Measurements from ENCODE around the gene GMEB1.
"Not testable (repeated sequence)": the region's sequence is repeated elsewhere in the genome, so short reads cannot be mapped to it uniquely, and the experiment has no call there.

Gene GMEB1

DNA sequence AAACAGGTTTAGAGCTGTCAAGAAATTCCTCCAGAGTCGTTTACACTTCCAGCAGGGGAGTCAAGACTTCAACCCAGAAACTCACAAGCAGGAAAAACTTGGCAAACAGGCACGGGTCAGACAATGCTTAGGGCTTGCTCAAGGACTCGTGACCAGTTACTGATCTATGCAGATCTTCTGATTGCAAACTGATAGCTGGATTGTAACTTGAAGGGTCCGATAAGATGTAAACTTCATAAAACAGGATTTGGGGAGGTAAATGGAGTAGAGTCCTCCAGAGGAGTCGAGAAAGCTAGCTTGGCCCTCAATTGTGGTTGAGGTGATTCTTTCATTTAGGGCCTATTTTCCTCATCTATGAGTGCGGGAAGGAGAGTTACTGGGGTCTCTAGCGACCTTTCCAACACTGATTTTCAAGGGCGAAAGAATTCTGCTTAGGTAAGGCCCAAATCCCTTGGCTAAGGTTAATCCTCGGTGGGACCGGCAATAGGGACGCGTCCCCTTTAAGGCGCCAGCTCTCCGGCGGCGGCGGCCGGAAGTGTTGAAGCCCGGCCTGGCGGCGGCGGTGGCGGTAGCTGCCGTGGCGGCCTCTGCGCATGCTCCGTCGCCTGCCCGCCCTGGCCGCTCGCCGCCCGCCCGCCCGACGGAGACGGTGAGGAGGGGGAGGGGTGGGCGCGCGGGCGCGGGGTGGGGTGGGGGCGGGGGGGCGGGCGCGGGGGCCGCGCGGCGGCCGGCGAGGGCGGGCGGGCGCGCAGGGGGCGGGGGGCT lies at the start of gene GMEB1:
TSS of gene GMEB1 (plus strand) at position 594 of the 765 bp plus-strand sequence. CDS start 14,829 bp downstream, outside the sequence.
- DNase-seq (ENCODE audit: low read depth): peak; percentile 81

GRCh38 chr1:28631713-28632112 lies 36.9 kb upstream of the GMEB1 start:
- DNase-seq (ENCODE audit: low read depth): no peak

DNA sequence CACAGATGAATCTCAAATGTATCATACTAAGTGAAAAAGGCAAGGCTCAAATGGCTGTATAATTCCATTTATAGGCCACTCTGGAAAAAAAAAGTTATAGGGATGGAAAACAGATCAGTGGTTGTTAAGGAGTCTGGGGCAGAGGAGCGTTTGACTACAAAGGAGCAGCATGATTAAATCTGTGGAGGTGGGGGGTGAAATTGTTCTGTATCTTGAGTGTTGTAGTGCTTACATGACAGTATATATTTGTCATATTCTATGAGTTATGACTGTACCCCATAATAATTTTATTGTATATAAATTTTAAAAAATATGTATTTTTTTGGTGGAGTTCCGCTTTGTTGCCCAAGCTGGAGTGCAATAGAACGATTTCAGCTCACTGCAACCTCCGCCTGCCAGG lies 36.0 kb upstream of the GMEB1 start:
- DNase-seq (ENCODE audit: low read depth): no peak

GRCh38 chr1:28640766-28641165 lies 27.8 kb upstream of the GMEB1 start:
- DNase-seq (ENCODE audit: low read depth): no peak

DNA sequence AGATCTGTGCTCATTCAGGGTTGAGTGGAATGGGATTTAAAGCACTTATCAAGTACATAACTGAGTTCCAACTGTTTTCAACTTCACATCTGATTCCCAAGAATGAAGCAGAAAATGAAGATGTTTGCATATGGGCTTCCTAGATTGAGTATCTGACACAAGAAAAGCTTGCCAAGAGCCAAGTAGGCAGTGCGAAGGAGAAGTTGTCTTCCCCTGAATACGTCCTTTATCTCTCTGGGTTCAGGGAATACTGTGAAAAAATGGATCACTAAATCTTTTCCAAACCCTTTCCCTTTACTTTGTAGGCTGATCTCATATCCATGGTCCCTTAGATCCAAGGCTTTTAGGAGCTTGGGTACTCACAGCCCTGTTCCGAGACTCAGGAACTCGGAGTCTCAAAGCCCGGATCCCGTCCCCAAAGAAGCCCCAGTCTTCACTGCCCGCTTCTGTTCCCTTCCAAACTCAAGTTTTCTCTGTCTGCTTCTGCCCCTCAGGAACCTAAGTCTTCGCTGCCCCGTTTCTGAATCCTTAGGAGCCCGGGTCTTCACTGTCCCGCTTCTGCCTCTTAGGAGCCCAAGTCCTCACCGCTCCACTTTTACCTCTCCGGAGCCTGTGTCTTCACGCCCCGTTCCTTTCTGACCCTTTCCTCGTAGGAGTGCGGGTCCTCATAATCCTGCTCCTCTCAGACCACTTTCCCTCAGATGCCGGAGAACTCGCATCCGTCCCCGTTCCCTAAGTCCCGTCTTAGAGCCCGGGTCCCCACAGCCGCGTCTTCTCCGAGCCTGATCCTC lies 26.3 kb upstream of the GMEB1 start:
- DNase-seq (ENCODE audit: low read depth): peak; percentile 3

- DNase-seq (ENCODE audit: low read depth): peak; percentile 88
Observed at GRCh38 chr1:28642847-28643635, 25.5 kb upstream of the GMEB1 start, which contains the start of gene TAF12. TAF12 (minus strand) TSS chr1:28643067; CDS start chr1:28622081, 20,986 bp downstream.

GRCh38 chr1:28644494-28644893 lies 24.1 kb upstream of the GMEB1 start:
- DNase-seq (ENCODE audit: low read depth): no peak

DNA sequence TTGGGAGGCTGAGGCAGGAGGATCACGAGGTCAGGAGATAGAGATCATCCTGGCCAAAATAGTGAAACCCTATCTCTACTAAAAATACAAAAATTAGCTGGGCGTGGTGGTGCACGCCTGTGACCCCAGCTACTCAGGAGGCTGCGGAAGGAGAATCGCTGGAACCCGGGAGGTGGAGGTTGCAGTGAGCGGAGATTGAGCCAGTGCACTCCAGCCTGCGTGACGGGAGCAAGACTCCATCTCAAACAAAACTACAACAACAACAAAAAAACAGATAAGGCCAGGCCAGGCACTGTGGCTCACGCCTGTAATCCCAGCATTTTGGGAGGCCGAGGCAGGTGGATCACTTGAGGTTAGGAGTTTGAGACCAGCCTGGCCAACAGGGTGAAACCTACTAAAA lies 23.2 kb upstream of the GMEB1 start:
- DNase-seq (ENCODE audit: low read depth): not testable (repeated sequence)

- DNase-seq (ENCODE audit: low read depth): no peak
Observed at GRCh38 chr1:28646040-28646439, 22.5 kb upstream of the GMEB1 start.

- DNase-seq (ENCODE audit: low read depth): peak; percentile 83
Observed at GRCh38 chr1:28648008-28648473, 20.5 kb upstream of the GMEB1 start.

DNA sequence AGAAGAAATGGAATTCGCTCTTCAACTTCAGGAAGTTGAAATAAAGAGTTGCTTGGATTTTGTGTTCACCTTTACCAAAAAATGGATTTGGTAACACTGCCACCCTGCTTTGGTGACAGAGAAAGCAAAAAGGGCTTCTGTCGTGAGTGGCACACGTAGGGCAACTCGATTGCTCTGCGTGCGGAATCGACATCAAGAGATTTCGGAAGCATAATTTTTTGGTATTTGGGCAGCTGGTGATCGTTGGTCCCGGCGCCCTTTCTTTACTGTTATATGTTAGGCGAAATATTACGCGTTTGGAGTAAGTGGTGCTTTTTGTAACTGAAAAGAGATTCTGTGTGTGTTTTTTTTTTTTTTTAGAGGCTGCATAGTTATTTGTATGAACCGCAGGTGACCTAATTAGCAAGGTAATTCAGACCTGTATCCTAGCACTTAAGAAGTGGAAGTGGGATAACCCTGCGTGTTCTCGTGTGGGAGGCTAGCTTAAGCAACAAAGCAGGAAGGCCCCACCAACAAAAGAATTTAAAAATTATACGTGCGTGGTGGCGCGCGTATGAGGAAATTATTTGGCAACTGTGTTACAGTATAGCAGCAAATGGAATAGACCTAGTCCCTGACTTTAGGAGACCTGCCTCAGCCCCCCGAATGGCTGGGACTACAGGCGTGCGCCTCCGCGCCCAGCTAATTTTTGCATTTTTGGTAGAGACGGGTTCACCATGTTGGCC lies 19.9 kb upstream of the GMEB1 start, which contains the start of gene RNU11:
TSS of gene RNU11 (plus strand) at position 127 of the 725 bp plus-strand sequence.
- peak; percentile 79 for DNase-seq (ENCODE audit: low read depth)

GRCh38 chr1:28653063-28653462 lies 15.5 kb upstream of the GMEB1 start:
- not testable (repeated sequence) for DNase-seq (ENCODE audit: low read depth)

DNA sequence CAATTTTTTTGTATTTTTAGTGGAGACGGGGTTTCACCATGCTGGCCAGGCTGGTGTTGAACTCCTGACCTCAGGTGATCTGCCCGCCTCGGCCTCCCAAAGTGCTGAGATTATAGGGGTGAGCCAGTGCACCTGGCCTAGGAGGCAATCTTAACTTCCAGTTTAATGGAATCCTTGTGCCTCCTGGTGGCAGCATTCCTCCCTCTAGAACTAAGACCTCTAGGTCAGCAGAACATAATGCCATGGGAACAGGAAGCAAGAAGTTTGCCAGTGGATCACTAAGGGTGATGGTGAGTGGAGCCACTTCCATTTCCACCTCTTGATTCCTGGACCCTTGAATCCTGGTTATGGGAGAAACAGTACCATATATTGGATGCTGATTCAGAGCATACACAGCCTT lies 14.7 kb upstream of the GMEB1 start:
- not testable (repeated sequence) for DNase-seq (ENCODE audit: low read depth)

- DNase-seq (ENCODE audit: low read depth): not testable (repeated sequence)
Observed at GRCh38 chr1:28655448-28656311, 12.9 kb upstream of the GMEB1 start.

GRCh38 chr1:28656335-28656734 lies 12.2 kb upstream of the GMEB1 start:
- DNase-seq (ENCODE audit: low read depth): no peak

DNA sequence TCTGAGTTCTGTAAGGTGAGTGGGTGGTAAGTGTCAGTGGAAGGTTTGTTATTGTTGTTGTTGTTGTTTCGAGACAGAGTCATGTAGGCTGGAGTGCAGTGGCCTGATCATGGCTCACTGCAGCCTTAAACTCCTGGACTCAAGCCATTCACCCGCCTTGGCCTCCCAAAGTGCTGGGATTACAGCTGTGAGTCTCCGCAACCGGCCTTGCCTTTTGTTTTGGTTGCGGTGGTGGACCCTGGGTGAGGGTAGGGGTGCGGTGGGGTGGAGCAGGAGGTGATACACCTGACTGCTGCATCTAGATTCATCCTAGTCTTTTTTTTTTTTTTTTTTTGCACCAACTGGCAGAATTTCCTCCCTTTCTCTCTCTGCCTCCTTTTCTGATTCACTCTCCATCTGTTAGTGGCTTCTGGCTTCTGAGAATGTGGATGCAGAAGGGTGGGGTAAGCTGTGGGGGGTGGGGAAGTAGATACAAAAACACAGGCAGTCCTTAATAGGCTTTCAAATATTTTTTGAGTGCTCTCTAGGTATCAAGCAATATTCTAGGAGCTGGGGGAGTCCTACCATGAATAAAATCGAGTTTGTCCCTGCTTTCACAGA lies 4.6 kb upstream of the GMEB1 start:
- no peak for DNase-seq (ENCODE audit: low read depth)

GRCh38 chr1:28666806-28667205 lies 1.8 kb upstream of the GMEB1 start:
- no peak for DNase-seq (ENCODE audit: low read depth)

DNA sequence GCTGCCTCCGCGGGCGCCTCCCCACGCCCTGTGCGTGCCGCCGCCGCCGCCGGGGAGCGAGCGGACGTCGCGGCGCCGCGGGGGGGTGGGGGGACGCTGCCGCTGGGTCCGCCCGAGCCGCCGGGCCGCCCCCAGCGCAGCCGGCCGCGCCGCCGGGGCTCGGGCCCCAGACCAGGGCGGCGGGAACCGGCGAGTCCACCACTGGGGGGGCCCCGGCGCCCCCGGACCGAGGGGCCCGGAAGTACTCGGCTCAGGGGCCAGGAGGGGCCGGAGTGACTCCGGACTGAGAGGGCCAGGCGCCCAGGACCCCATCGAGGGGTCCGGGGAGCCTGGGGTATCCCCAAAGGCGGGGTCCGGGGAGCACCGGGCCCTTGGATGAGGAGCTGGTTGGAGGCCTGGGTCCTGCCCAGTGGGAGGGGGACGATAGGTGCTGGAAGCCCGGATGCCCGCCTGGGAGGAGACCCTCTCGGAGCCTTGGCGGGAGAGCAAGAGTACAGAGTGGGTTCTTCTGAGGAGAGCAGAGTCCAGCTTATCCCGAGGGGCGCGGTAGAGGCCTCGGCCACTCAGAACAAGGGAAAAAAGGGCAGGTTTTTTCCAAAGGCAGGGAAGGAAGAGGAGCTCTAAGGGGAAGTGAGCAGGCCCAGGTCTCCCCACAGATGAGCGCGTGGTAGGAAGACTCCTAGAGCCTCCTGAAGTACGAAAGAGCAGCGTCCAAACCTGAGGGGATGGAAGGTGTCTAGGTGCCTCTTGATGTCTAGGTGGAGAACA lies 556 bp downstream of the GMEB1 start:
- DNase-seq (ENCODE audit: low read depth): peak; percentile 25

- no peak for DNase-seq (ENCODE audit: low read depth)
Observed at GRCh38 chr1:28671254-28671780, 2.7 kb downstream of the GMEB1 start.

Measured in activated T-helper 9 cell treated with anti-CD3 and anti-CD28 coated beads, Interleukin-2, amount 50 U/mL, for 16 hours (primary cell).